GM18519 (cell line): Measurements from ENCODE around the gene CHKB.
A peak's percentile ranks its signal among the peaks of the same experiment; 100 is the strongest.

Experiments
- ATAC-seq: cut with Tn5 transposase; IDR thresholded peaks from one replicate; pipeline ENCODE4 v1.9.1; 2021; ENCODE audit warnings: mild to moderate bottlenecking, moderate library complexity; ENCODE audit not compliant: unreplicated experiment, low FRiP score

Gene CHKB

DNA sequence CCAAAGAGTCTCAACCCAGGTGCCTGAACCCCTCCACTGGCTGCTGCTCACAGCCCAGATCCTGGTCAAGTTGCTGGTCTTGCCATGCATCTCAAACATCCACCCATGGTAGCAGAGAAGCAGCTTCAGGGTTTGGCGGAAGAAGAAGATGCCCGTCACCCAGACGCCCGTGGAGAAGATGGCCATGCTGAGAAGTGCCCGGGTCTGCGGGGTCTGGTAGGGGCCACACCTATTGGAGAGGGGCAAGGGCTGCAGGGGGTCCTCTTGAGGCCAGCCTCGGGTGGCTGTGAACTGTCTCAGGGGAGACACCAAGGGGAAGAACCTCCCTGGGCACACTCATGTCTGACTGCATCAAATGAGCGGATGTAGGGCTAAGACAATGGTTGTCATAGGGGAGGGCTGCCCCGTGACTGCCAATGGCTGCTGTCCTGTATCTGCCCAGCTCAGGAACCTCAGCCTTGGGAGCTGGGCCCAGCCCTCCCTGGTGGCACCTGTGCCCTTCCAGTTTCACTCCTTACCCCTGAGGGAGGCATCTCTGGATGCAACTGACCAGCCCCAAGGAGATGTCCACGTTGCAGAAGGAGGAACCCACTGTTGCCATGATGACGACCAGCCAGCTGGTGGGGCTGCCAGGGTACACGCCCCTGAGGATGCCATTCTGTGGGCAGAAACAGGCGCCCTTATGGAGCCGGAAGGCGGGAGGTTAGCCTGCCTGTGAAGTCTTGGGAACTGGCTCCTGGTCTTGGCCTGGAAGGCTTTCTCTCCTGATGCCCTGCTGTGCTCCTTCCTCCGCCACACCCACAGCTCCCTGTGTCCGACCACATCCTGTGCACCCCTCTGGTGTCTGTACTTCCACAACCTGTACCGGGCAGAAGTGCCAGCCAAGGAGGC is 5.6 kb downstream of the CHKB start:
- ATAC-seq, result no peak

DNA sequence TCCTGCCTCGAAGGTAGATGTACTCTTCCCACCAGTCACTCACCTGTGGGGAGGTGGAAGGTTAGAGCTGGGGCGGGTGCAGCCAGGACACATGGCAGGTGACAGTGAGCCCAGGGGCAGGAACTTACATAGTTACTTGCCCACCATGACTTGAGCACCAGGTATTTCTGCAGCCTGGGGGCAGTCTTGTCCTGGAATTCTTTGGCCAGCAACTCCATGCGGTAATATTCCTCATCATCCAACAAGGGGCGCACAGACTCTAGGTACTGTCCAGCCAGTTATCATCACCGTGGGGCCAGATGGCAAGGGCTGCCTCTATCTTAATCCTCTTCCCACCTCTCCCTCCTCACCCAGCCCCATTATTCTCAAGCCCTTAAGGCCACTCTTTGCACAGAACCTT is 6.6 kb downstream of the CHKB start:
- ATAC-seq, result no peak

DNA sequence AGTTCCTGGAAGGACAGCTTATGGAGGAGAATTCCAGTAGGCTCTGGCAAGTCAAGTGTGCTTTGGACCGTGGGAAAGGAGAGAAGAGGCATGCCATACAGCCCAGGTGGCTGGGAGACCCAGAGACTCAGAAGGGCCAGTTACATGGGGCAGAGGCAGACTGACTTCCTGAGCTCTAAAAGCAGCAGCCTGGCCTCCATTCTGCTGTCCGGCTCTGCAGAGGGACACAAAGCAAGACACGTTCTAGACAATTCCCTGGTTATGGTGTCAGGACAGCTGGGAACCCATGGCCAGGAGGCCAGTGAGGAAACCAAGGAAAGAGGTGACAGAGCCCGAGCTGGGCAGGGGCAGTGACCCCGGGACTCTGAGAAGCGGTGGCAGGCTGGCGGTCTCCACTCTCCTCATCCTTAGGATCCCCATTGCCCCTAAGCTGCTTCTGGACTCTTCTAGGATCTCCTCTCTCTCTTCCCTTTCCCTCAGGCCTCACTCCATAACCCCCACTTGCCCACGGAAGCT is 7.2 kb downstream of the CHKB start:
- no peak for ATAC-seq

DNA sequence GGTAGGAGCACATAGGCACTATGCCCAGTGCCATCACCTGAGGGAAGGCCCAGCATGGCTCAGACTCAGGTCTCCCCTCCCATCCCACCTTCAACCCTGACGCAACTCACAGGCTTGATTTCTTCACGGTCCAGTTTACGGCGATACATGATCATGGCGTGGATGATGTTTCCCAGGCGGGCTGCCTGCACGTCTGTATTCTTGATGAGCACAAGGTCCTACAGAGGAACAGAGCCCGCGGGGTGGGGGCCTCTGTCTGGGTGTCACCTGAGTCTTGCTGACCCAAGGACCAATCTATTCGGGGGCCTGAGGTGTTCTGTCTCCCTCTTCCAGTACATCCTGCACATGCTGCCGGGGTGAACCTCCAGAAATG is 8.3 kb downstream of the CHKB start:
- ATAC-seq, result no peak

DNA sequence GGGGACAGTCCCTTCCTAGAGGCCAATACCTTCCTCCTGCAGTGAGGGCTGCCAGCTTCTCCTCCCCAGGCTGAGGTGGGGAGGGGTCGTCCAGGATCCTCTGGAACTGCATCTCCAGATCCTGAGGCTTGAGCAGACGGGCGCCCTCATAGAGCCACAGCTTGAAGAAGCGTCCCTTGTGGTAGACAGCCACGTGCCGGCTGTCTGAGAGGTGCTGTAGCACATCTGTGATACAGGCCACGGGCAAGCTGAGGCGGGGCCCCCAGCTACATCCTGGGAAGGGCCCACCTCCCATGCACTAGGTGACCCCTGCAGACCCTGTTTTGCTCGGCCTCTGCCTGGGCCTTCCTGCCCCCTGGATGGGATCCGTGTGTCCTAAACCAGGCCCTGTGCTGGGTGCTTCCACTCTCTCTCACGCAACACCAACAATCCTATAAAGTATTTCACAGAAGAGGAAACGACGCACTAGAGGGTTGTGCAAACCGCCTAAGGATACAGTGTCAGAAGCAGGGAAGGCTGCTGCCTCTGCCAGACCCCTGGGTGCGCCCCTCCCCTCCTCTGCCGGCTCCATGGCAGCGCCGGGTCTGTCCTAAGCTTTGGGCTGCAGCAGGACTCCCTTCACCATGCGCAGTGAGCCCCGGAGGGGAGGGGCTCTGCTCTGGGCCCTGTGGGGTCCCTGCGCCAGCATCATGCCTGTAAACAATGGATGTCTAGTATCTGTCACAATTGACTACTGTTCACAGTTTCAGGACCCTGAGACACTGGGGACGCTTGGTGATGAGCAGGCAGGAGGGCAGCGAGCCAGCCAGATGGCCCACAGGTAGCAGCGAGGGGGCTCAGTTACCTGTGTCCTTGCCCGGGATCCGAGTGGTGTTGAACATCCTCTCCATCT is 8.9 kb downstream of the CHKB start:
- no peak for ATAC-seq

DNA sequence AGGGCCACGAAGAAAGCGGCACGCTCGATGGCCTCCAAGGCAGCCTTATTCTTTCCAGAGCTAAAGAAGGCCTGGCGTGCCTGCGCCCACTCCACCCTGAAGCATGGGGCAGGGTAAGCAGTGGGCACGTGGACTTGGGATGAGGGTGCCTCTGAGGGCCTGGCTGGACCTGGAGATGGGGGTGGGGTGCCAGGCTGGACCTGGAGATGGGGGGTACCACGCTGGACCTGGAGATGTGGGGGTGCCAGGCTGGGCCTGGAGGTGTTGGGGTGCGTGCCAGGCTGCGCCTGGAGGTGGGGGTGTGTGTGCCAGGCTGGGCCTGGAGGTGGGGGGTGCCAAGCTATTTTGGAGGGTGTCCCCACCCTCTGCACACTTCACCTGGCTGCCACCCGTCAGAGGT is 9.7 kb downstream of the CHKB start:
- ATAC-seq, result no peak

DNA sequence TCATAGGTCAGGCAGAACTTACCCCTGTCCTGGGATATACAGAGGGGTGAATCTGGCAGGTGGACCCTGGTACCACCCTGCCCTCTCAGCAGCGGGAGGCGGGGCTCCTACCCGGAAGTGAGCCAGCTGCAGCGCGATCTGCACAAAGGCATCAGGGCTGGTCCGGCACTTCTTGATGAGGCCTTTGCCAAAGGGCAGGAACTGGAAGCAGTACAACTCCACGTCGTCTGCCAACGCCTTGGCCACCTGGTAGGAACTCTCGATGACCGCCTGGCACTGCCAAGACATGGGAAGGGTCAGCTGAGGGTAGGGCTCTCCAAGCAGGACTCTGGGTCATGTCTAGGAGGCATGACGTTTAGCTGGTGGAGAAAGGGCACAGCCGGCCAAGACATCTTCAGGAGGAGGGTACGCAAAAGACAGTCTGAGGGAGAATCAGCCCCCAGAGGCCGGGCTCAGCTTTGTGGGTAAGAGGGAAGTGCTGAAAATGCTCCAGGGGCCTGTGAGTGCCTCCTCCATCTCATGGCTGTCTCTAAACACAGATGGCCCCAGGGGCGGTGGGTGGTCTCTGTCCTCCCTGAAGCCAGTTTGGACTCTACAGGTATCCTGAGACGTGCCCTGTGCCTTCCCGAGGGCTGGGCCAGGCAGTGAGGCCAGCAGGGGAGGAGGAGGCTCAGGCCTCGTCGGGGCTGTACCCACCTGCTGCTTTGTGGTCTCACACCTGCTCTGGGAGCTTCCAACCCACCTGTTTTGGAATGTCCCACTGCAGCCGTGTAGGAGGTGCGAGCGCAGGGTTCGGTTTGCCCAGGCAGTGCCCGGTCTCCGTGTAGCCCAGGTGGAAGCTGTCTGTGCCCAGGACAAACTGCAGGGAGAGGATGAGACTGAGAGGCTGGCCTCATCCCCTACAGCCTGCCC is 11.1 kb downstream of the CHKB start:
- ATAC-seq, result no peak

DNA sequence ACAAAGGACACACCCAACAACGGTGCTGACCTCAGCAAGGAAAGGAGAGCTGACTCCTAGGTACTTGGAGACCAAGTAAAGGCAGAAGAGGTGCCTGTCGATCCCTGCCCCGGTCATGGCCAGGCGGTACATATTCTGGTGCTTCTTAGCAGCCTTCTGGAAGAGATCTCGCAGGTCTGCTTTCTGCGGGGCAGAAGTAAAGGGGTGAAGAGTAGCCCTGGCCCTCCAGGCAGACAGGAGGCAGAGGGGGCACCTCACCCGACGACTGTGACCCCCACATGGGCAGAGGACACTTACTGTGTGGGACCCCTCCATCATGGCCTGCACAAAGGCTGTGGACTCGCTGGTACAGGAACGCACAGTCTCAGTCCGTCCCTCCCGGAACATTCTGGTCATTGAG is 11.8 kb downstream of the CHKB start:
- ATAC-seq, result no peak

DNA sequence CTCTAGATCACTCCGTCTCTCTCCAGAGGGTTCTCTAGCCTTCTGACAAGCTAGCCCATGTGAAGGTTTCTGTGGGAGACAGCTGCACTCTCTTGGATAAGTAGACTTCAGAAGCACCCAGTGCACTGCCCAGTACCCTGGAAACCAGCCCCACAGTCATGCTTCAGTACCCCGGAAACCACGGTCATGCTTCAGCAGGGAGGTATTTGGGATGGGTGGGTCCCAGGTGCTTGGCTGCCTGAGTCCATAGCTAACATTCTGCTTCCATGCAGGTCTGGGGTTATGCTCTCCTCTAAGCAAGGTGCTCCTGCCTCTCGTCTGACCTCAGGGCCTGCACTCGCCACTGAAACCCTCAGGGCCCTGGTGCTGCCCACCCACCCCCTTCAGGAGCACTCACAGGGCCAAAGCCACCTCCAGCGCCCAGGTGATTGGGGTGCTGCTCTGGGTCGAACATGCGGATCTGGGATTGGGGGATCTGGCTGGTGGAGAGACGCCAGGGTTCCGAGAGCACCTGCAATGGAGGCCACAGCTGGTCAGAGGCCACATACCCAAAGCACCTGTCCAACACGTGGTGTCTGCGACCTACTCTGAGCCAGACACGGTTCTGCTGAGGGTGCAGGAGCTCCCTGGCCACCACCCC is 12.6 kb downstream of the CHKB start:
- no peak for ATAC-seq

DNA sequence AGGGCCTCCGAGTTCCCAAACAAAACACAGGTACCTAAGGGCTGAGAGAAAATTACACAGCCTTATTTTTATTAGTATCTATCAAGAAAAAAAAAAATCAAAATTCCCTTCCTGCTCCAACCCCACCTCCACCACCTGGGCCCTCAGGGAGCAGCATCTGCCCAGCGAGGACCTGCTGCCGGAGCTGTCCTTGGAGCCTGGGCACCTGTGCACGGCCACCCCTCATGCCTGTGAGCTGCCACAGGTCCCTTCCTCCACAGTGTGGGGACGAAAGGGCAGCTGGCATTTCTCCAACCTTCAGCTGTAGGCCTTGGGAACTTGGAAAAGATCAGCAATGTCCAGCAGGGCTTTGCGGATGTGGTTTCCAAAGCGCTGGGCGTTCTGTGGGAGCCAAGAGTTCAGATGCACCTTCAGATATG is 13.6 kb downstream of the CHKB start:
- no peak for ATAC-seq

DNA sequence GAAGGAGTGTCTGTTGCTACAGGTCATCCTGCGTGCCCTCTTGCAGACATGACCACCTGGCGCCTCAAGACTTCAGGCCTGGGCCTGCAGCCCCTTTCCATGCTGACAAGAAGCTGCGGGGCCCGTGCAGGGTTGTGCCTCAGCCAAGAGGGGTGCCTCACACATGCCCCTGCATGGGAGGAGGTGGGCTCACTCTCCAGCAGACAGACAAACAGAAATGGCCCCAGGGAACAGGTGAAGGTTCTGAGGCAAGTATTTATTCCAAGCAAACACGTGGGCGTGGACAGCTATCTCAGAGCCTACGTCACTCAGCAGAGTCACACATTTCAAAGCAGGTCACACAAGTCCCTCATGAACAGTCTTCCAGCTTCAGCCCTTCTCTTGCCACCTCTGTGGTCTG is 14.0 kb downstream of the CHKB start:
- no peak for ATAC-seq

DNA sequence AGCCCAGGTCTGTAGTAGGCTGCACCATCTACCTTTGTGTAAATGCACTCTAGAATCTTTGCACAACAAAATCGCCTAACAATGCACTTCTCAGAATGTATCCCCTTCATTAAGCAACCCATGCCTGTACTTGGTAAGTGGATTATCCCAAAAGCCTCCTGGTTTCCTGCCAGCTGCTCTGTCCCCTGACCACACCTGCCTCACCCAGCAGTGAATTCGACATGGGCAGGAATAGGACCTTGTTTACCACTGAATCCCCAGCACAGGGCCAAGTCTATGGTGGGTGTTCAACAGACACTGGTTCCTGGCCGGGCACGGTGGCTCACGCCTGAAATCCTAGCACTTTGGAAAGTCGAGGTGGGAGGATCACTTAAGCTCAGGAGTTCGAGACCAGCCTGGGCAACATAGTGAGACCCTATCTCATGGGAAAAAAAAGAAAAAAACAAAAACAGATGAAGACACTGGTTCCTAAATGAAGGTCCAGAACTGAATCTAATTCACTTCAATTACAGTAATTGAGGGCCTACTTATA is 14.9 kb downstream of the CHKB start:
- no peak for ATAC-seq

DNA sequence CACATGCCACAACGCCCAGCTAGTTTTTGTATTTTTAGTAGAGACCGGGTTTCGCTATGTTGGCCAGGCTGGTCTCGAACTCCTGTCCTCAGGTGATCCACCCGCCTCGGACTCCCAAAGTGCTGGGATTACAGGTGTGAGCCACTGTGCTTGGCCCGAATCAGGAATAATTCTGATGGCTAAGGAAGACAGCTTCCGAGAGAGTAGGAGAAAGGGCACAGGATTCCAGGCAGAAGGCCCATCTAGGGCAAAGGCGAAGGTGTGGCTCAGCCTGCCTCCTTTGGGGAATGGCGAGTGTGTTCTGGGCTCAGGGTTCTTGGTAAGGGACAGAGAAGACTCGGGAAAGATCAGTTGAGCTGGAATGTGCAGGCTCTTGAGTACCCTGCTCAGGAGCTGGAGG is 18.4 kb downstream of the CHKB start:
- ATAC-seq, result no peak

DNA sequence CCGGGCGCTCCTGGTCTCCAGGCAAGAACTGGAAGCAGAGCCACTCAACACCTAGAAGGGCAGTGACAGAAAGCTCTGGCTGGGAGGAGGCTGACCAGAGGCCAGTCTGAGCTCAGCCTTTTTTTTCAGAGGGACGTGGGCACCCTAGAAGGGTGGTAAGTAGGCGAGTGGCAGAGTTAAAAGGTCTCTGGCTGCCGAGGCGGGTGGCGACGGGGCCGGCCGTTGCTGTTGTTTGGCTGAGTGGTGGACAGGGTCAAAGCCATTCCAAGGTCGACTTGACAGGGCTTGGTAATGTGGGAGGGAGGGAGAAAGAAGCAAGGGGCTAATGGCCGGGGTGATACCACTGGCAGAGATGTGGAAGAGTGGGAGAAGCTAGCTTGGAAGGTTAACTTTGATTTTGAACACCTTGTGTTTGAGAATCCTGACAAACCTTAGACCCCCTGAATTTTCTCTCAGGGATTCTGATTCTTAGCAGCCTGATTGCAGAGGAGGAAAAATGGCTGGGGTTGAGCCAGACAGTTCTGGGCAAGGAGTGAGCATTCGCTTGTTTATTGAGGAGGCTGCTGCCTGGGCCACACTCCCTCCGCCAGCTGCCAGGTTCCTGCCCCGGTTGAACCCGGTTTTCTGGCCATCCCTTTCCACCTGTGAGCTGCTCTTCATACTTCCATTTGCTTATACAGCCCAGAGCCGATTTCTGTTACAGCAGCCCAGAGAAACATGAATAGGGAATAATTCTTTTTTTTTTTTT is 19.1 kb downstream of the CHKB start:
- ATAC-seq, result no peak

DNA sequence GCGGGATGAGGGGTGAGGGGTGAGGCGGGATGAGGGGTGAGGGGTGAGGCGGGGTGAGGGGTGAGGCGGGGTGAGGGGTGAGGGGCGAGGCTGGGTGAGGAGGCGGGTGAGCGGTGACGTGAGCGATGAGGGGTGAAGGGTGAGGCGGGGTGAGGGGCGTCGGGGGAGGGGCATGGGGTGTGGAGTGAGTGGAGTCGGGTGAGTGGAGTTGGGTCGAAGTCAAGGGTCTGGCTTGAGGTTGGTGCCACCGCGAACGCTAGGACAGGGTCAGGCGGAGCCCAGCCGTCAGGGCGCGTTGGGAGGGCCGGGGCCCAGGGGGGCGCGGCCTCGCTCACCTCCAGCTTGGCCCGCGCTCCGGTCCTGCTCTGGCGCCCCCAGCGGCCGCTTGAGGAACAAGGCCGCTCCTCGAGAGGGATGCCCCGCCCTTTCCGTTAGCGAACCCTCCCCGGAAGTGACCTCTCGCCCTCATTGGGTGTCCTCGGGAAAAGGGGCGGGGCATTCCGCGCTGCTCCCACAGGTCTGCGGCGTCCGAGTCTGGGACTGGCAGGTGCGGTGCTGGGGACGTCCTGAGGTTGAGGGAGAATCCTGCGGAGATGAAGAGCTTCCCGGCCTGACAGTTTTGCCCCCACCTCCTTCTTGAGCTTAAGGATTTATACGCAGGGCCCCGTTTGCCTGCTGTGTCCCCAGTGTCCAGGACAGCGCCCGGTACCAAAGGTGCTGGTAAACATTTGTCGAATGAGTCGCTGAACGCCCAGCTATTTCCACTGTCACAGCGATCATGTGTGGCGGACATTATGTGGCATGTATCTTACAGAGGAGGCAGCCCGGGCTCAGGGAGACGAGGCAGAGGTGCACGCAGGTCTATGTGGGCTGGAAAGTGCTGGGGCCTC is 19.9 kb downstream of the CHKB start, which contains the start of gene SYCE3:
SYCE3 (minus strand) TSS at position 397 of the 890 bp plus-strand sequence. CDS start 6,514 bp downstream, outside the sequence.
- ATAC-seq, result peak; percentile 82

DNA sequence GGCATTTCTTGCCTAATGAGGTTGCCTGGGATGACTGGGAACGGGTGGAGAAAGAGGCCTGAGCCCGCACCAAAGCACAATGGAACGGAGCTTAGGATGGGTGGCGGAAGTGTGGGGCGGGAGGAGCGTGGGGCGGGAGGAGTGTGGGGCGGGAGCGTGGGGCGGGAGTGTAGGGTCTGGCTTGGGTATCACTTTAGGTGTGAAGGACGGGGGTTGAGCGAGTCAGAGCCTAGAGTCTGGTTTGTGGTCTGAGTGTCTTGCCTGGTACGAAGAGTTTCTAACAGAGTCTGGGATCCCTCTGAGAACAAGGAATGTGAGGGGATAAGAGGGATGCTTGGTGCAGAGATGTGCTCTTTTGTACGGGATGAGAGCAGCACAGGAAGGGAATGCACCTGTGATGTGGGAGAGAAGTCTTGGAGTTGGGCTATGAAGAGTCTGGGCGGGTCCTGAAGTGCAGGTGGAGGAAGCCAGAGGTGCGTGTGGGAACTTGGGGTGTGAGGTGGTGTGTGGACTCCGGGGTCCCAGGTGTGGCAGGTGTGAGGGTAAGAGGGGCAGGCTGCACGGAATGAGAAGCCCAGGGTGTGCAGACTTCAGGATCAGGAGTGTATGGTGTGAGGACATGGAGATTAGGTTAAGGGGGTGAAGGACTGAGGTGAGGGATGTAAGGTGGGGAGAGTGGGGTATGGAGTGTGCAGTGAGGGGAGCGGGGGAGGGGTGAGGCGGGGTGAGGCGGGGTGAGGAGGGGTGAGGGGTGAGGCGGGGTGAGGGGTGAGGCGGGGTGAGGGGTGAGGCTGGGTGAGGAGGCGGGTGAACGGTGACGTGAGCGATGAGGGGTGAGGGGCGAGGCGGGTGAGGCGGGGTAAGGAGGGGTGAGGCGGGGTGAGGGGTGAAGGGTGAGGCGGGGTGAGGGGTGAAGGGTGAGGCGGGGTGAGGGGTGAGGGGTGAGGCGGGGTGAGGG is 21.0 kb downstream of the CHKB start:
- ATAC-seq, result no peak

DNA sequence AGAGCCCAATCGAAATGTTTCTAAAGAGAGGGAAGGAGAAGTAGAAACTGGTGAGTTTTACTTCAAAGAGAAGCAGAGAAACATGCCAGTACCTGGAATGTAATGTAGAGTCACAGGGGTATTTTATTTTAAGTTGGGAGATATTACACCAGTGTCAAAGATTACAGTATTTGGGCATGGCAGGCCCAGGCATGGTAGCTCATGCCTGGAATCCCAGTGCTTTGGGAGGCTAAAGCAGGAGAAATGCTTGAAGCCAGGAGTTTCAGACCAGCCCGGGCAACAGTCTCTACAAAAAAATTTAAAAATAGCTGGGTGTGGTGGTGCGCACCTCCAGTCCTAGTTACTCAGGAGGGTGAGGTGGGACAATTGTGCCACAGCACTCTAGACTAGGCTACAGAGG is 22.6 kb downstream of the CHKB start:
- no peak for ATAC-seq
